ENCODE data around the gene MRPS9.

The MRPS9 gene

DNA sequence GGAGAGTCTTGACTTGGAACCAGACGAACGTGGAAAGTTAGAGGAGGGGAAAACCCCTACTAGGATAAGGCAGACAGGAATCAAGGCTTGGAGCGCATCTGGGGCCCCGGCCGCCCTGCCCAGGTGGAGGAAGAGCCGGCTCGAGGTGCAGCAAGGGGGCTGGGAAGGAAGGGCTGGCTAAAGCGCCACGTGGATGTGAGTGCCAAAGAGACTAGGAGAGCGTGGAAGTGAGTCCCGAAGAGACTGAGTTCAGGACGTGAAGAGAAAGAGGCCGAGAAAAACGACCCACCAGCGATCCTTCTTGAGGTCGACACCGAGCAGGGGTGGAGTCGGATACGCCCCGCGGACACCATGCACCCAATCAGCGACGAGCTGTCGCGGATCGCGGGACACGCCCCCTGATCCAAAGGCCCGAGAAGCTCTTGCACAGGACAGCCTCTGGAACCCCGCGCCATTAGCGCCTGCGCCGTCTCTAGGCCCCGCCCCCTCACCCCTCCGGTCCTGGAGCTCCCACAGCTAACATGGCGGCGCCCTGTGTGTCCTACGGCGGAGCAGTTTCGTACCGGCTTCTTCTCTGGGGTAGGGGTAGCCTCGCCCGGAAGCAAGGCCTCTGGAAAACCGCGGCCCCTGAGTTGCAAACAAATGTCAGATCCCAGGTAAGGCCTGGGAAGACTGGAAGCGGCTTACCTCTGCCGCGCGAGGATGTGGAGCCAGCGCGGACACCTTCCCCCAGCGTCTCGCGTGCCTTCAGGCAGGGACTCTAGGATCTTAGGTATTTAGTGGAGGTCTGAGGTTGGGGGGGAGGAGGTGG, at the start of gene MRPS9:
Gene MRPS9 (plus strand): TSS at position 498 of the 811 bp plus-strand sequence. CDS start 24 bp downstream, at position 522.
- peak; percentile 96 for DNase-seq (ENCODE audit: low read depth)

DNA sequence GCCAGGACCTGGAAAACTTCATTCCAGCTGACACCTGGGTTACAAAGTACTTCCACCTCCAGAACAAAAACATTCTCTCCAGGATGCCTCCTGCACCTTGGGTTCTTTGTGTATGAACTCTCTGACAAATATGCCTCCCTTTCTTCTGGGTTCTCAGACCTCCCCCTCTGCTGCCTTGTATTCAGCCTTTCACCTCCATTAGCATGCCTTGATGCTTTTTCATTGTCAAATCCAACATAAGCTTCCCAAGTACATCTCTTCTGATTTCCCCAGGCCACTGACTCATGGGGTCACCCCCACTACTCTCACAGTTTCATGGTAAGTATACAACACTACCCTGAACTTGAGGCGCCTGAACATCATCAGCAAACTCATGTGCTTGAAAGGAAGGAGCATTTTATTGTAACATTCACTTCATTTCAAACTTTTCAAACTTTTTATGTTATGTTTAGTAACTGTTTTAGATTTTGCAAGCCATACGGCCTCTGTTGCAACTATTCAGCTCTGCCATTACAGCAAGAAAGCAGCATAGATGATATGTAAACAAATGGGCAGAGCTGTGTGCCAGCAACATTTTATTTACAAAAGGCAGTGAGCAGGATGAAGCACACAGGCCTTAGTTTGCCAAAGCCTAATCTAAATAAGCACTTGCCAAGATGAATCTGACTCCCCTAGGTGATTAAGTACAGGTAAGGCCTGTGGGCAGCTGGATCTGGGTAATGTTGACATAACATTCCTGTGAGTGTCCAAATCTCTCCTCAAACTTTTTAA, 32.5 kb upstream of the MRPS9 start:
- no peak for DNase-seq (ENCODE audit: low read depth)

DNA sequence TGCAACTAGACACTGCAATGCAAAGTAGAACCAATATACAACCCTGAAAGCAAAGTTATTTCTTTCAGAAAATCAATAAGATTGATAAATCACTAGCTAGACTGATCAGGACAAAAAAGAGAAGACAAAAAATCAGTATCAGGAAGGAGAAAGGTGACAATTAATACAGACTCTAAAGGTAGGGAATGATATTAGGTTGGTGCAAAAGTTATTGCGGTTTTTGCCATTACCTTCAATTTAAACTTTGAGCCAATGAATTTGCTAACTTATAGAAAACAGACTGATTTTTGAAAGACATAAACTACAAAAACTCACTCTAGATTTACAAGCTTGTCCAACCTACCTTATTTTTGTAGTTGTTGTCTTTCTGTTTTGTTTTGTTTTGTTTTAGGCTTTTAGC, 30.5 kb upstream of the MRPS9 start:
- DNase-seq (ENCODE audit: low read depth), result no peak

DNA sequence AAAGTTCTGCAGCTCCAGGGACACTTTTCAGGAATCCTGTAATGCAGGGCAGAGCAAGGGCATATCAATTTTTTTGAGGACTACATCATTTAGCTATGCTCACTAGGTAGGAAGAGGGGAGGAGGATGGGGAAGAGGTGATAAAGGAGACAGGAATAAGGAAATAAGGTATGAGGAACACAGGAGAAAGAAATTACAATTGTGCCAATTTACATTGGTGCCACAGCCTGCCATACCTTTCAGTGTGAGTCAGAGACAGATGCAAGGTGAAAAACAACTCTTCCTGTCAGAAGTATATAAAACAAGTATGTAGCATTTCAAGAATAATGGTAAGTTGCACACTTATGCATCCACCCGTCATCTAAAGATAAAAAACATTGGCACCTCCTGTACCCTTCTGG, 5.4 kb upstream of the MRPS9 start:
- no peak for DNase-seq (ENCODE audit: low read depth)

DNA sequence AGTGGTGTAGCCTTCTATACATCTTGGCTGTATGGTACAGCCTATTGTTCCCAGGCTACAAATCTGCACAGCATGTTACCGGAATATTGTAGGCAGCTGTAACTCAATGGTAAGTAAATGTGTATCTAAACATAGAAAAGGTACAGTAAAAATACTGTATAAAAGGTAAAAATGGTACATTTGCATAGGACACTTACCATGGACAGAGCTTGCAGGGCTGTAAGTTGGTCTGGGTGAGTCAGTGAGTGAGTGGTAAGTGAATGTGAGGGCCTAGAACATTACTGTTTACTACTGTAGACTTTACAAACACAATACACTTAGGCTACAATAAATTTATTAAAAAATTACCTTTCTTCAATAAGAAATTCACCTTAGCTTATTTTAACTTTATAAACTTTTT, 3.7 kb upstream of the MRPS9 start:
- DNase-seq (ENCODE audit: low read depth), result no peak

DNA sequence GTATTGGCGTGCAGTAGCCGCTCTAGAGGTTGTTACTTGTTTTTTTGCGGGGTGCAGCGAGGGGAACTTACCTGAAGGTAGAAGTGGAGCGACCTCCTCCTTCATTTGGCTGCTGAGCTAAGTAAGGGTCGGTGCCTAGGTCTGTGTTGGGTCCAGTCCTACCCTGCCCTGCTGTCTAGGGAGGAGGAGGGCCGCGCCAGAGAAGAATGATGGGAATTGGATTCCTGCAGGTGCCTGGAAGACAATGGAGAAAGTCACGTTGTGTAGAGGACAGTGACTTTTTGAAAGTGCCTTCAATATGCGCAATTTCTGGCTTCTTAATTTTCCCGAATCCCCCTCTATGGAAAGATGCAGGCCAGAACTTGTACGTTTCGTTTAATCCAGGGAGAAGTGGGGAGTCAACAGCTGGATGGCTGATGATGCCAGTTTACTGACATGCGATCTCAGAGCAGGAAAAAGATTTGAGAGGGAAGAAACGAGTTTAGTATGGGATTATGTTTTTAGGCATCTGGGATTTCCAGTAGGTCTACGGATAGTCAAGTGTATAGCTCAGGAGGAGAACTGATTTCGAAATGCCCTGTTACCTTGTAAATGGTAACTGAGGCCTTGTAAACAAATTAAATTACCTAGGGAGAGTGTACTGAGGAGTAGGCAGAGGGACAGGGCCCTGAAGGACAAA, 653 bp downstream of the MRPS9 start:
- no peak for DNase-seq (ENCODE audit: low read depth)

DNA sequence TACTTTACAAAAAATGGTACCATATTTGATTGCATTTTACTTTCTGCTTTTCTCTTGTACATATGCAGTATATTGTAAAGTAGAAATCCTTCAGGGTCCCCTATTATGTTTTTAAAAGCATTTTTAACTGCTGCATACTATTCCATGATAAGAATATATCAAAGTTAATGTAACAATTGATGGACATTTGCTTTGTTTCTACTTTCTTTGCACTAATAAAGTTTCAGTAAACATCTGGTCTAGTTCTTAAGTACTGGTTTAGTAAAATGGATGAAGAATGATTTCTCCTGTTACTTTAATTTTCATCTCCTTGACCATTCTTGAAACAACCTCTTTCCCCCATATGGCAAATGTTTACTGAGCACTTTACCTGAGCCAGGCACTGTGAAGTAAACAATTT, 1.7 kb downstream of the MRPS9 start:
- DNase-seq (ENCODE audit: low read depth), result no peak

DNA sequence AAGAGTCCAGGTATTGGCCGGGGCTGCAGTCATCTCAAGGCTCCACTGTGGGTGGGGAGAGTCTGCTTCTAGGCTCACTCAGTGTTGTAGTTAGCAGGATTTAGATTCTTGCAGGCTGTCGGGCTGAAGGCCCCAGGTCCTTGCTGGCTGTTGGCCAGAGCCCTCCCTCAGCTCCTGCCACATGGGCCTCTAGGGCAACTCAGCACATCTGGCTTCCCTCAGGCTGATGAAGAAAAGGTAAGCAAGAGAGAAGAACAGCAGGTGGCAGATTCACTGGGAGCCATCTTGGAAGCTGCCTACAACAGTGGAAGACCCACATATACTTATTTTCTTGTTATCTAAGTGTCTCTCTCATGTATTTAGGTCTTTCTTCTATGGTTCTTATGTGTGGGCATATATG, 4.3 kb downstream of the MRPS9 start:
- no peak for DNase-seq (ENCODE audit: low read depth)

DNA sequence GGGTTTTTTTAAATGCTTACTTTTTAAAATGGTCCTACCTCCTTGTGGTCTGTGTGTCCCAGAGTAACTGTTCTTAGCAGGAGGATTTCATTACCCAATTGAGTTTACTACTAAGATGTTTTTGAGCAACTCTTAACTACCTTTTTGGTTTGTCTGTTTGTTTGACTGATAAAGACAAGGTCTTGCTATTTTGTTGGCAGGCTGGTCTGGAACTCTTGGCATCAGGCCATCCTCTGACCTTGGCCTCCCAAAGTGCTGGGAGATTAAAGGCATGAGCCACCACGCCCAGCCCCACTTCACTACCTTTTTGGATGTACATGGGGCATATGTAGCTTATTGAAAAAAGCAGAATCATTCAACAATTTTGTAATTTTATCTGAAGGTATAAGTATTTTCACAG, 14.9 kb downstream of the MRPS9 start:
- no peak for DNase-seq (ENCODE audit: low read depth)

DNA sequence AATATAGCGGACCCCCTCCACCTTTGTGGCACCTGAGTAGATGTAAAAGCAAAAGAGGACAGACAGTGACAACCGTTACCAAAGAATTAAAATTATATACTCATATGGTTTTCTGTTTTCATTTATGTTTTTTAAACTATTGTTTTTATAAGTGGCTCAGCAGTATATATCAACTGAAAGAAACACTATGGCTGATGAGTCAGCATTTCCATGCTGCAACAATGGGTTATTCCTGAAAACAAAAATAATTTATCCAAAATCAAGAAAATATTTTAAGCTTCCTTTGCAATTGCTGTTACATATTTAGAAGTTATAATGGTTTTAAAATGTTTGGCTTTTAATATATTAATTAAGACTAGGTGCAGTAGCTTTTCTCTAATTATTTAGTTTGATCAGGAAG, 17.7 kb downstream of the MRPS9 start:
- no peak for DNase-seq (ENCODE audit: low read depth)

DNA sequence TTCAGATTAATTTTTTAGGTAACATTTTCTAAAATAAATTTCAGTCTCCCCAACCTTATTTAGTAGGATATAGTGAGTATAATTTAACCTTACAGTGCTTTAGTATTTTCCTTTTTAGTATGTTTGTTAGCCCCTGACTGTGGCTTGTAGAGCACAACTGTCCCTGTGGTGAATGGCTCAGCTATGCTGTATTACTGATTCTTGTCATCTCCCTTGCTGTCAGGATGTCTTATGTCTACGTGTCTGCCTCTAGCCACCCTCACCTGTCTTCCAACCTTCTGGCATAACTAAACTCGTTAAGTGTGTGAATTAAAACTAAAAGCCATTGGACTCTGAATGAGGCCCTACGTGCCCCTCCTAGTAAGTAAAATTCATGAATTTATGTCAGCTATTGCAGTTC, 18.4 kb downstream of the MRPS9 start:
- no peak for DNase-seq (ENCODE audit: low read depth)

DNA sequence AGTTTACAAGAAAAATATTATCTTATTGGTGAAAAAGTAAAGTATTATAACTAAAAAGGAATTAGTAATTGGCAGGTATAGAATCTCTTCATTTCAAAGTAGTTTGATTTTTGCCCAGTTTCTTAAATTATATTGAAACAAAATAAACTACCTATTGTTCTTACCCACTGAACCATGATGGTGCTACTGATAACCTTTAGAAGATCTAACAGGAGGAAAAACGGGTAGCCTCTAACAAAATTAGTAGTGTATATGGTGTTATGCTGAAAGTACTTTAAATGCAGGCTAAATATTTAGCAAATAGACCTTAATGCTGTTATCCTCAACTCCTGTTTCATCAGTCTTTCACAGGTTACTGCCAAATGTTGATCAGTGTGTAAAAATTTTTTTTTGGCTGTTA, 19.1 kb downstream of the MRPS9 start:
- DNase-seq (ENCODE audit: low read depth), result no peak

DNA sequence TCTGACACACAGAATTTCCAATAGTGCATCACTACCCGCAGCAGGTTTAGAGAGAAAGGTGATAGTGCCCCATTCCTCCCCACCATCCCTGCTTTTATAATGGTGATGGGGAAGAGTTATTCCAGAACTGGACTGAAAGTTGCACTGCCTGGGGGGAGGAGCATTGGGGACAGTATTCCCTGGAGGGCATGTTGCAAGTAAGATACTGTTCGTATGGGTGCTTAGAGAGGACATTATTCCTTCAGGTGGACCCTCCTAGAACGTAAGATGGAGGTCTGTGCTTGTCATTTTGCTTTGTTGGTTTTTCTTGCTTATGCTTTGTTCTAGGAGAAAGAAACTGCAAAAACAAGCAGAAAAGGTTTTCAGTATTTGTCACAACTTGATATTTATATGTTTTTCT, 23.7 kb downstream of the MRPS9 start:
- no peak for DNase-seq (ENCODE audit: low read depth)

DNA sequence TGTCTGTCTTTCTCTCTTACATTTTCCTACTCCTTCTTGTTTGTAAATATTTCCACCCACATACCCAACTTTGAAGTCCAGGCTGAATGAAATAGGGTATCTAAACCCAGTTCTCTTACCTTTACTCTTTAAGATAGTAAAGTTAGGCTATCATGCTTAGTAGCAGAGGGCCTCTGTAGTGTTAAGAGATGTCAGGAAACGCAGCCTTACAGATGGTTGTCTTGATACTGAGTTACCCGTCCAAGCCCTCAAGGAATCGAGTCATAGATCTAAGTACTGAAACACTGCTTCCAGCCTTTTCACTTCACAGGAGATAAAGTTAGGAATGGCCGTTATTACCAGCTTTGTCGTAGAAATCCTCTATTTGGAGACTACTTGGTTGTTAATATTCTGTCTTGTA, 24.3 kb downstream of the MRPS9 start:
- no peak for DNase-seq (ENCODE audit: low read depth)

DNA sequence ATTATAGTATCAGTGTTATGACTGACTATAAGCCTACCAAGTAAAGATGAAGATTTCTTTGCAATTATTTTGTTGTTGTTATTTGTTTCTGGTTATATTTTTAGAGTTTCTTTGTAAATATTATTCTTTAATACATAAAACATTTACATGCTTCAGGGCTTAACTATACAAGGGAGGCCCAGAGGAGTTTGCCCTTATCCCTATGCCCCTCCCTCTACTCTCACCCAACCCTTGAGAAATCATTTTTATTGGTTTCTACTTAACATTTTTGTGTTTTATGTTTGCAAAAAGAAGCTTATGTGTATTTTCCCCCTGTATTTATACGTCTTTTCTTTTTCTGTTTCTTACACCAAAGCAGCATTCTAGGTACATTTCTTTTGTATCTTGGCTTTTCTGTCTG, 30.5 kb downstream of the MRPS9 start:
- no peak for DNase-seq (ENCODE audit: low read depth)

DNA sequence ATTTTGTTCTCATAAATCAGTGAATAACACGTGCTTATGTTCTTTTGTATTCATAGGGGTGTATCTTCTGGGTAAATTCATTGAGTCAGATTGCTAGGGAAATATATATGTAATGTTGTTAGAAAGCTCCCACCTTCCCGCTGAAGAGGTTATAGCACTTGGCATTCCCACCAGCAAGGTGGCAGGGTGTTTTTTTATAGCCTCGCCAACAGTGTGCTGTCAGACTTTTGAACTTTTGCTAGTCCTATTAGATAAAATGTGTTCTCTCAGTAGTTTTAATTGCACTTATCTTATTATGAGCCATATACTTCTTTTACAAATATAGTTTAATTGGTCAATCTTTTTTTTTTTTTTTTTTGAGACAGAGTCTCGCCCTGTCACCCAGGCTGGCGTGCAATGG, 31.0 kb downstream of the MRPS9 start:
- DNase-seq (ENCODE audit: low read depth), result no peak

DNA sequence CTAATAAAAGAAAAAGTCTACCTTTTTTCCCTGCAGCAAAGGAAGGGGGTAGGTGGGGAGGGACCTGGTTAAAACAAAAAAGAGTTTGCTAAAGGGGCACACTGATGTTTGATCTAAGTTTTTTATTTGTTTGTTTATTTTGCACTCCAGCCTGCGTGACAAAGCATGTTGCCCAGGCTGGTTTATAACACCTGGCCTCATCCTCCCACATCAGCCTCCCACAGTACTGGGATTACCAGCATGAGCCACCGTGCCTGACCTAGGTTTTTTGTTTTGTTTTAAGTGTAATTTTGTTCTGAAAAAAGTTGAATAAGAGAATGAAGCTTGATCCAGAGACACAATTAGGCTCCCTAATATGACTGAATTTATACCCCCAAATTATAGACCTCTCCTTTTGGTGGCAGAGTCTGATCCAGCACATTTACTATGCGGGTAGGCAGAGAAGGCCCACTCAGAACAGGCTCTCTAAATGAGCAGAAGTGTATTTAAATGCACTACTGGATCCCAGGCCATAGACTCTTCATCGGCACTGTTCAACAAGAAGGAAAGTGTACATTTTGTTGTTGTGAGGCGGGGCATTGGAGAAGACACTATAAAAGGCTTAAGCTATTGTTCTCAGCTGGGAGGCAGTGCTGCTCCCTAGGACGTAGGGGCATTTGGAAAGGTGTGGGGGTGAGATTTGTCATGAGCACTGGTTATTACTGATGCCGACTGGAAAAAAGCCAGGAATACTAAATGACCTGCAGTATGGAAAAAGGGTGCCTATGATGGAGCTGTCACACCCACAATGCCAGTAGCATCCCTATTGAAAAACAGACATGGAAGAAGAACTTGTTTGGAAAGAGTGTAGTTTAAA, 32.4 kb downstream of the MRPS9 start:
- DNase-seq (ENCODE audit: low read depth), result no peak

DNA sequence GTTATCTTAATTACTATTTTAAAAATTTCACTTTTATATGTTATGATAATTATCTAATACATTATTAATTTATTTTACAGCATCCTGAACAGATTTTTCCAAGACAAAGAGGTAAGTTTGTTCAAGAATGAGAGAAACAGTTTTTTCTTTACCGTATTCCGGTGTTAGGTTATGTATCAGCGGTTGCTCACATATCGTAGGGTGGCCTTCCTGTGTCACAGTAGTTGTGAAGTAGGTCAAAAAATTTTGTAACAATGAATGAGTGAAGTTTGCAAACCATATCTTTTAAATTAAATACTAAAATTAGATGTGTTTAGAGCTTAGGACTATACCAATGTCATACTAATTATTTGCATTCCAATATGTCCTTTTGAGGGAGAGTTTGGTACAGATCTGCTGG, 33.5 kb downstream of the MRPS9 start:
- DNase-seq (ENCODE audit: low read depth), result no peak

DNA sequence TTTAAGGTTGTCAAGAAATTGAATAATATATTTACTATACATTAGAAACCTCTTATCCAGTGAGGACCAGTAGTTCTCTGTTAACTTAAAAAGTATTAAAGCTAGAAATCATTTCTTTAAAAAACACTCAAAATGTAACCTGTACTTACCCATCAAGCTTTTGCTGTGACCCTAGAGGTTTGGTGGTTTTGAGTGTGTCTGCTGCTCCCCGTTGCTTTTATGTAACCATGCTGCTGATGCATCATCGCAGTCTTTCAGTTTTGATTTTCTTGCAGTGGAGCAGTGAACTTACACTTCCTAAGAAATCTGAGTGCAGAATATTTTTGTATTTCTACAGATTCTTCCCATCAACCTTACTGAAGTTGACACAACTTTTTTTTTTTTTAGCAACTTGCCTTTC, 34.2 kb downstream of the MRPS9 start:
- DNase-seq (ENCODE audit: low read depth), result no peak

DNA sequence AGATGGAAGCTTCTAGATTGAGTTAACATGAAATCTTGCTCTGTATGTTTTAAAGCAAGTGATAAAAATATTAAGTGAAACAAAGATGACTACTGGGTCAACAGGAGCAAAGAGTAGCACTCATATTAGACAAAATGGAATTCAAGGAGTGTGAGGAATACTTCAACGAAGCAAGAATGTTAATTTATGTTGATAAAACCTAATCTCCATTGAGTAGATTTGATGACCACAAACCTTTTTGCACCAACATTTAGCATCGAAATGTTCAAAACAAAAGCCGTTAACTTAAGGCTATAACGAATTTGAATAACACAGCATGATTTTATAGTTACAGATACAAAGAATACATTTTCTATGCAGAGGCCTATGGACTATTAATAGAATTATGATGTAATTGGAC, 35.7 kb downstream of the MRPS9 start:
- no peak for DNase-seq (ENCODE audit: low read depth)

DNA sequence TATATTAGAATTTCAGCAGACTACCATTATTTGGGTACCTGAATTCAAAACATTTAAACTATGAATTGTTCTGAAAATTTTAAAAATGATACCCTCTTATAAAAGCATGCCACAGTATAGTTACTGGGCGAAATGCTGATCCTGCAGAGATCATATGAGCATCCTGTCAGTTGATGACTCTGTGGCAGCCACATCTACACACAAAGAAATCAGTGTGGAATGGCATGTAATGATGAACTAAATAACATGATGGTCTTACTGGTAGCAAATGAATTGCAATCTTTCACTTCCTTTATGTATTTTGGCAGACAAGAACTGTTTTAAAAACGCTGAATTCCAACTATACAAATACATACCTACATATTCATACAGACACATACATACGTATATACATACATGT, 38.3 kb downstream of the MRPS9 start:
- DNase-seq (ENCODE audit: low read depth), result no peak

DNA sequence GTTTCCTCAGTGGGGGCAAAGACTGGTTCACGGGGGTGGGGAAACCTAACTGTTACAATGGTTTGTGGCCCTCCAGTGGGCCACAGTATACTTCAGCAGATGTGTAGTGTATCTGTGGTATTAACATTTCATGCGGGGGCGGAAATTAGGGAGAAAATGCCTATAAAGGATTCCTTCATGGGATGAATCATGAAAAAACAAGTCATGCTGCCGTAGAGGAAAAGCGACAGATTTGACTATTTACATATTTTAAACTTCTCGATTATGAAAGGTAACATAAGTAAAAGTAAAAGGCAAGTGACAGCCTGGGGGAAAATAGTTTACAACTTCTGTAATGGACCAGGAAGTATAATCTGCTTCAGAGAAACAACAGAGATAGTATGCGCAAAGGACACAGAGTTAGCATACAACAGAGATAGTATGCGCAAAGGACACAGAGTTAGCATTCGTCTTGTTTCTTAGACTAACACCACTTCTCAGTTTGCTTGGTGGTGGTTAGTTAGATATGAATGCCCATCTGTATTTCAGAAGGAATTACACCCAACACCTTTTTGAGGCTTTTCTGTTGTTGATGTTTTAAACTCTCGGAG, 41.1 kb downstream of the MRPS9 start:
- DNase-seq (ENCODE audit: low read depth), result no peak

All from stimulated activated CD8-positive, alpha-beta memory T cell treated with anti-CD3 and anti-CD28 coated beads, Interleukin-12 subunit alpha, Interleukin-12 subunit beta, amount 100 ng/mL, for 1 hour (primary cell).